ENCODE data around the gene KRTAP10-12. TPM values are rescaled to one million over a fixed set of nuclear protein-coding genes. Genes with fewer than 3 reads are reported as not detected.

The KRTAP10-12 gene
- total RNA-seq, 3 donors from 2014 or later (not counting 1 experiment from before 2014, with no cell fraction given): not detected

- no peaks in the 10 kb centered on the region for H3K27me3 ChIP-seq (ENCODE audit: control insufficient read depth, insufficient read depth, low read length)
- H3K36me3 Mint-ChIP-seq: peaks cover 15% of the 10 kb centered on the region
- no peak for DNase-seq
- no peak for ATAC-seq
- peaks cover 3 to 7% of the 10 kb centered on the region in 2 donors for H3K9me3 Mint-ChIP-seq
- H3K27ac ChIP-seq (ENCODE audit: low read length): no peak overlapping the region
- peaks cover 22 to 23% of the 10 kb centered on the region in 2 donors for H3K27me3 Mint-ChIP-seq (ENCODE audit: low read depth in 2 of 2)
- H3K36me3 ChIP-seq (ENCODE audit: control insufficient read depth, insufficient read depth, low read length): no peaks in the 10 kb centered on the region
- no peak overlapping the region for H3K4me3 ChIP-seq (ENCODE audit: low read length)
- no peaks in the 10 kb centered on the region for H3K4me1 Mint-ChIP-seq
- no peak overlapping the region for H3K27ac Mint-ChIP-seq
- TF ChIP-seq CTCF (IDR thresholded peaks at IDR 0.05): no peak
- no peak overlapping the region for H3K4me3 Mint-ChIP-seq
- peaks cover 15% of the 10 kb centered on the region for H3K9me3 ChIP-seq (ENCODE audit: control insufficient read depth, insufficient read depth, low read length)
- no peaks in the 10 kb centered on the region for H3K4me1 ChIP-seq (ENCODE audit: control insufficient read depth, insufficient read depth, low read length)
- intact Hi-C loops (cut with micrococcal nuclease): no loop called here
- WGBS (ENCODE audit: insufficient coverage): 87% methylated on average over 3 of the region's 3 CpGs
Measured at GRCh38 chr21:44670642-44671432, 26.1 kb upstream of the KRTAP10-12 start.

GRCh38 chr21:44671911-44672310 is 25.1 kb upstream of the KRTAP10-12 start:
- no peak for TF ChIP-seq CTCF (IDR thresholded peaks at IDR 0.05)
- H3K9me3 ChIP-seq (ENCODE audit: control insufficient read depth, insufficient read depth, low read length): peaks cover 15% of the 10 kb centered on the region
- peaks cover 3 to 7% of the 10 kb centered on the region in 2 donors for H3K9me3 Mint-ChIP-seq
- H3K4me3 ChIP-seq (ENCODE audit: low read length): no peak overlapping the region
- DNase-seq: no peak
- intact Hi-C loops (cut with micrococcal nuclease): no loop called here
- WGBS (ENCODE audit: insufficient coverage): 100% methylated on average over 1 of the region's 1 CpG
- H3K27me3 Mint-ChIP-seq (ENCODE audit: low read depth in 2 of 2): peaks cover 22 to 23% of the 10 kb centered on the region in 2 donors
- H3K4me3 Mint-ChIP-seq: no peak overlapping the region
- no peak for ATAC-seq
- no peak overlapping the region for H3K27ac ChIP-seq (ENCODE audit: low read length)
- peaks cover 15% of the 10 kb centered on the region for H3K36me3 Mint-ChIP-seq
- H3K36me3 ChIP-seq (ENCODE audit: control insufficient read depth, insufficient read depth, low read length): no peaks in the 10 kb centered on the region
- H3K4me1 ChIP-seq (ENCODE audit: control insufficient read depth, insufficient read depth, low read length): no peaks in the 10 kb centered on the region
- no peak overlapping the region for H3K27ac Mint-ChIP-seq
- H3K27me3 ChIP-seq (ENCODE audit: control insufficient read depth, insufficient read depth, low read length): no peaks in the 10 kb centered on the region
- H3K4me1 Mint-ChIP-seq: no peaks in the 10 kb centered on the region

GRCh38 chr21:44677881-44678280 is 19.1 kb upstream of the KRTAP10-12 start:
- Mint-ChIP-seq H3K4me1 (no peaks in the 10 kb centered on the region), H3K36me3 (peaks cover 4% of the 10 kb centered on the region), H3K27ac (no peak overlapping the region)

More at GRCh38 chr21:44677881-44678280, 19.1 kb upstream of the KRTAP10-12 start:
- Histone ChIP-seq H3K9me3 (ENCODE audit: control insufficient read depth, insufficient read depth, low read length) (no peaks in the 10 kb centered on the region), H3K27ac (ENCODE audit: low read length) (no peak overlapping the region), H3K4me3 (ENCODE audit: low read length) (no peak overlapping the region), H3K4me1 (ENCODE audit: control insufficient read depth, insufficient read depth, low read length) (no peaks in the 10 kb centered on the region), H3K36me3 (ENCODE audit: control insufficient read depth, insufficient read depth, low read length) (no peaks in the 10 kb centered on the region), H3K27me3 (ENCODE audit: control insufficient read depth, insufficient read depth, low read length) (no peaks in the 10 kb centered on the region)
- Mint-ChIP-seq H3K27me3 (ENCODE audit: low read depth in 2 of 2) (peaks cover 26 to 38% of the 10 kb centered on the region in 2 donors), H3K4me3 (no peak overlapping the region), H3K9me3 (peaks cover 1 to 2% of the 10 kb centered on the region in 2 donors)
- ATAC-seq: peak in 1 of 3 donors; percentile 19
- no peak for DNase-seq
- intact Hi-C loops (cut with micrococcal nuclease): no loop called here
- TF ChIP-seq CTCF (IDR thresholded peaks at IDR 0.05): no peak
- 99% methylated on average over 13 of the region's 13 CpGs for WGBS (ENCODE audit: insufficient coverage)
